Endodermal cell (in vitro differentiated cells): Measurements from ENCODE around the gene MYOF. TPM values are rescaled to one million over a fixed set of nuclear protein-coding genes. Genes with fewer than 3 reads are reported as not detected.

ENCODE experiments used
- DNase-seq: peaks from one replicate; pipeline ENCODE4 v3.0.0-alpha.2; 2017
- H3K27ac ChIP-seq: 2 replicates; pipeline ENCODE4 v1.5.1; 2013; ENCODE audit warnings: mild to moderate bottlenecking, low read depth, low read length, moderate library complexity
- H3K27me3 ChIP-seq: 2 replicates; pipeline ENCODE4 v1.6.1; 2013; ENCODE audit warnings: mild to moderate bottlenecking, low read length, moderate library complexity; ENCODE audit not compliant: insufficient read depth, control insufficient read depth, poor library complexity, severe bottlenecking
- H3K36me3 ChIP-seq: 2 replicates; pipeline ENCODE4 v1.7.0; 2013; ENCODE audit warnings: mild to moderate bottlenecking, low read length, moderate library complexity; ENCODE audit not compliant: control insufficient read depth, insufficient read depth
- H3K4me1 ChIP-seq: one replicate; pipeline ENCODE4 v1.7.0; 2013; ENCODE audit warnings: low read length; ENCODE audit not compliant: control insufficient read depth, insufficient read depth
- H3K4me3 ChIP-seq: 2 replicates; pipeline ENCODE4 v1.5.1; 2013; ENCODE audit warnings: mild to moderate bottlenecking, low read length, moderate library complexity
- H3K9ac ChIP-seq: 2 replicates; pipeline ENCODE4 v1.6.1; 2013; ENCODE audit warnings: mild to moderate bottlenecking, low read length, moderate library complexity; ENCODE audit not compliant: poor library complexity, severe bottlenecking; ENCODE audit errors: extremely low read depth
- H3K9me3 ChIP-seq: 2 replicates; pipeline ENCODE4 v1.6.1; 2013; ENCODE audit warnings: mild to moderate bottlenecking, low read length, moderate library complexity; ENCODE audit not compliant: control insufficient read depth
- H3K27ac Mint-ChIP-seq: 2 replicates; pipeline ENCODE4 v1.8.0; 2020; ENCODE audit warnings: mixed read lengths
- H3K27me3 Mint-ChIP-seq: 2 replicates; pipeline ENCODE4 v1.8.0; 2021; ENCODE audit warnings: mild to moderate bottlenecking, mixed read lengths; ENCODE audit not compliant: insufficient read depth
- H3K36me3 Mint-ChIP-seq: 2 replicates; pipeline ENCODE4 v1.8.0; 2020; ENCODE audit warnings: low read depth, mixed read lengths
- H3K4me1 Mint-ChIP-seq: 2 replicates; pipeline ENCODE4 v1.8.0; 2020; ENCODE audit warnings: mixed read lengths
- H3K4me3 Mint-ChIP-seq: 2 replicates; pipeline ENCODE4 v1.8.0; 2020; ENCODE audit warnings: mild to moderate bottlenecking, moderate library complexity, mixed read lengths
- H3K9me3 Mint-ChIP-seq: 2 replicates; pipeline ENCODE4 v1.8.0; 2020; ENCODE audit warnings: mild to moderate bottlenecking, mixed read lengths
- whole genome bisulfite sequencing, 2 experiments: methylation state at CpG; one replicate each; pipeline versions ENCODE4 v1.1.5 to v1.1.7; 2013; ENCODE audit warnings: missing lambda C conversion rate in 2 of 2, mixed read lengths in 1 of 2; ENCODE audit not compliant: insufficient coverage in 1 of 2, insufficient read length in 1 of 2; 5-methylcytosine and 5-hydroxymethylcytosine counted together
- total RNA-seq, 2 donors: library from RNA; stranded (reverse); fragmentation: NEBNext Ultra II Directional in 1 of 2; extraction: Animal tissue kit (Norgen Biotek cat#: 25700) in 1 of 2; gene quantifications; 2 replicates in 1 of 2; 3 replicates in 1 of 2; pipeline ENCODE4 v1.2.1, GENCODE V29; 2021
- TF ChIP-seq, protein P1 (sequence below): fragments of 200-600 bp; sonication (generic); conservative IDR thresholded peaks from 2 replicates; pipeline ENCODE4 v1.5.0; 2021; ENCODE audit warnings: antibody characterized with exemption, mild to moderate bottlenecking

MYOF gene
- total RNA-seq, 2 donors from 2014 or later: 37.4 to 93.8 TPM

DNA sequence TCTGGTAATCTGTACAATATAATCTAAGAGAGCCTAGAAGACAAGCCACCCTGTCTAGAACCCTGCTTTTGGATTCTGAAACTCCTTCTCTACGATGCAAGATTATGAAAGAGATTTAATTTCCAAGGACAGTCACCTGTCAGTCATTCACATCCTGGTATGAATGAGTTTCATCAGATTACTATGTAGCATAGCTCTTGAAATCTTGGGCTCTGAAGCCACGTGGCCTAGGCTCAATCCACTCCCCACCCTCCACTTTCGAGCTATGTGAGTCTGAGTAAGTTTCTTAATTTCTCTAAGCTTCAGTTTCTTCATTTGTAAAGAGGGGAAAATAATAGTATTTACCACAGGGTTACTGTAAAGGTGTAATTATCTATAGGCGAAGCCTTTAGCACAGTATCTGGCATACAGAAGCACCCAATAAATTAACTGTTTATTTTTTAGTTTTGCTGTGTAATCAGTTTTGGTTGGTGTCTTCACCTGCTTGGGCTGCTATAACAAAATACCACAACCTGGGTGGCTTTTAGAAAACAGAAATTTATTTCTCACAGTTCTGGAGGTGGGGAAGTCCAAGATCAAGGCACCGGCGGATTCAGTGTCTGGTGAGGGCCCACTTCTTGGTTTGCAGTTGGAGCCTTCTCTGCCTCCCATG, 71.3 kb downstream of the MYOF start:
- no peaks in the 10 kb centered on the region for H3K4me1 ChIP-seq
- WGBS, 2 experiments: 79 to 88% methylated on average over 3 to 6 of the region's 6 CpGs
- no peak for DNase-seq
- H3K27me3 ChIP-seq: no peaks in the 10 kb centered on the region
- H3K4me3 Mint-ChIP-seq: no peak overlapping the region
- H3K27ac ChIP-seq: no peak overlapping the region
- peaks cover 47% of the 10 kb centered on the region for H3K36me3 Mint-ChIP-seq
- peaks cover 6% of the 10 kb centered on the region for H3K9me3 ChIP-seq
- TF ChIP-seq, protein P1, sequence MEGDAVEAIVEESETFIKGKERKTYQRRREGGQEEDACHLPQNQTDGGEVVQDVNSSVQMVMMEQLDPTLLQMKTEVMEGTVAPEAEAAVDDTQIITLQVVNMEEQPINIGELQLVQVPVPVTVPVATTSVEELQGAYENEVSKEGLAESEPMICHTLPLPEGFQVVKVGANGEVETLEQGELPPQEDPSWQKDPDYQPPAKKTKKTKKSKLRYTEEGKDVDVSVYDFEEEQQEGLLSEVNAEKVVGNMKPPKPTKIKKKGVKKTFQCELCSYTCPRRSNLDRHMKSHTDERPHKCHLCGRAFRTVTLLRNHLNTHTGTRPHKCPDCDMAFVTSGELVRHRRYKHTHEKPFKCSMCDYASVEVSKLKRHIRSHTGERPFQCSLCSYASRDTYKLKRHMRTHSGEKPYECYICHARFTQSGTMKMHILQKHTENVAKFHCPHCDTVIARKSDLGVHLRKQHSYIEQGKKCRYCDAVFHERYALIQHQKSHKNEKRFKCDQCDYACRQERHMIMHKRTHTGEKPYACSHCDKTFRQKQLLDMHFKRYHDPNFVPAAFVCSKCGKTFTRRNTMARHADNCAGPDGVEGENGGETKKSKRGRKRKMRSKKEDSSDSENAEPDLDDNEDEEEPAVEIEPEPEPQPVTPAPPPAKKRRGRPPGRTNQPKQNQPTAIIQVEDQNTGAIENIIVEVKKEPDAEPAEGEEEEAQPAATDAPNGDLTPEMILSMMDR: no peak
- H3K4me3 ChIP-seq: no peak overlapping the region
- H3K9me3 Mint-ChIP-seq: no peaks in the 10 kb centered on the region
- H3K27ac Mint-ChIP-seq: no peak overlapping the region
- peaks cover 48% of the 10 kb centered on the region for H3K36me3 ChIP-seq
- H3K27me3 Mint-ChIP-seq: peaks cover 4% of the 10 kb centered on the region
- H3K4me1 Mint-ChIP-seq: peaks cover 18% of the 10 kb centered on the region
- no peak overlapping the region for H3K9ac ChIP-seq

DNA sequence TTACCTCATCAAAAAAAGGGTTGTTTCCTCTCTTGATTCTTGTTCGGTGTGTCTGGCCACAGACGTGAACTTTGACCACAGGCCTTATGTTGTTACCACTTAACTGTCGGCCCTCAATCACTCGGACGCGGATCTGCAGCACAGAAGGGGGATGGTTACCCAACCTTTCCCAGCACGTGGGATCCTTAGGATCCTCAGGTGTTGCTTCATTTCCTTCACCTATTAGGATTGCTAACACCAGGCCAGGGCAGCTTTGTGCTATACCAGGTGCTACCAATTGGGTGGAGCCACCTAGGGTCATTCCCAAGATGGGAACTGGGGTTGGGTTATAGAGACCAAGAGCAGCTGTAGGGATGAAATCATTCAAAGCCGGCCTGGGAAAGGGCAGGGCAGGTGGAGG, 73.4 kb downstream of the MYOF start:
- 91 to 96% methylated on average over 7 to 8 of the region's 8 CpGs for WGBS, 2 experiments
- peaks cover 4% of the 10 kb centered on the region for H3K27me3 Mint-ChIP-seq

GRCh38 chr10:93406364-93407145, 75.6 kb downstream of the MYOF start:
- H3K27ac Mint-ChIP-seq: peak overlapping the region; percentile 91
- peaks cover 48% of the 10 kb centered on the region for H3K36me3 Mint-ChIP-seq
- TF ChIP-seq, protein P1: no peak
- DNase-seq: peak; percentile 73
- 76 to 91% methylated on average over 6 to 11 of the region's 11 CpGs for WGBS, 2 experiments
- Histone ChIP-seq H3K9ac (no peak overlapping the region), H3K36me3 (peaks cover 79% of the 10 kb centered on the region), H3K27ac (peak overlapping the region; percentile 57), H3K4me1 (no peaks in the 10 kb centered on the region), H3K27me3 (no peaks in the 10 kb centered on the region), H3K4me3 (peak overlapping the region; percentile 28), H3K9me3 (no peaks in the 10 kb centered on the region)
- peaks cover 26% of the 10 kb centered on the region for H3K4me1 Mint-ChIP-seq
- no peaks in the 10 kb centered on the region for H3K9me3 Mint-ChIP-seq
- H3K4me3 Mint-ChIP-seq: no peak overlapping the region
- H3K27me3 Mint-ChIP-seq: peaks cover 2% of the 10 kb centered on the region

More for the DNA sequence above, 73.4 kb downstream of the MYOF start:
- Mint-ChIP-seq H3K4me3 (no peak overlapping the region), H3K9me3 (no peaks in the 10 kb centered on the region), H3K27ac (no peak overlapping the region), H3K36me3 (peaks cover 49% of the 10 kb centered on the region), H3K4me1 (peaks cover 16% of the 10 kb centered on the region)
- Histone ChIP-seq H3K4me1 (no peaks in the 10 kb centered on the region), H3K27me3 (no peaks in the 10 kb centered on the region), H3K4me3 (no peak overlapping the region), H3K36me3 (peaks cover 68% of the 10 kb centered on the region), H3K9me3 (peaks cover 6% of the 10 kb centered on the region), H3K9ac (no peak overlapping the region), H3K27ac (no peak overlapping the region)
- no peak for DNase-seq
- TF ChIP-seq, protein P1: no peak
